Glutamatergic neuron (in vitro differentiated cells): ENCODE measurements around the gene CIB2. TPM values are rescaled to one million over a fixed set of nuclear protein-coding genes. Genes with fewer than 3 reads are reported as not detected.

Experiments
- DNase-seq: peaks from one replicate; pipeline ENCODE4 v3.0.0; 2022
- H3K27ac Mint-ChIP-seq: one replicate; pipeline ENCODE4 v1.8.0; 2020; ENCODE audit warnings: mild to moderate bottlenecking, mixed read lengths, inconsistent platforms; ENCODE audit not compliant: unreplicated experiment
- H3K27me3 Mint-ChIP-seq: one replicate; pipeline ENCODE4 v1.8.0; 2020; ENCODE audit warnings: mild to moderate bottlenecking, moderate library complexity, mixed read lengths, inconsistent platforms; ENCODE audit not compliant: unreplicated experiment
- H3K36me3 Mint-ChIP-seq: one replicate; pipeline ENCODE4 v1.8.0; 2020; ENCODE audit warnings: mild to moderate bottlenecking, mixed read lengths, inconsistent platforms; ENCODE audit not compliant: unreplicated experiment
- H3K4me1 Mint-ChIP-seq: one replicate; pipeline ENCODE4 v1.8.0; 2020; ENCODE audit warnings: mild to moderate bottlenecking, low read depth, mixed read lengths, inconsistent platforms; ENCODE audit not compliant: unreplicated experiment
- H3K4me3 Mint-ChIP-seq: one replicate; pipeline ENCODE4 v1.8.0; 2020; ENCODE audit warnings: mild to moderate bottlenecking, mixed read lengths, inconsistent platforms; ENCODE audit not compliant: unreplicated experiment
- H3K9me3 Mint-ChIP-seq: one replicate; pipeline ENCODE4 v1.8.0; 2020; ENCODE audit warnings: mild to moderate bottlenecking, moderate library complexity, mixed read lengths, inconsistent platforms; ENCODE audit not compliant: unreplicated experiment
- CTCF ChIP-seq: fragments of 200-600 bp; sonication (generic); IDR thresholded peaks from one replicate; pipeline ENCODE4 v1.5.0; 2021; ENCODE audit not compliant: partially characterized antibody, unreplicated experiment
- total RNA-seq: library from RNA; stranded (reverse); fragmentation: NEBNext Ultra II Directional; extraction: Animal tissue kit (Norgen Biotek cat#: 25700); gene quantifications from one replicate; pipeline ENCODE4 v1.2.1, GENCODE V29; 2021; ENCODE audit not compliant: unreplicated experiment

CIB2 gene
- total RNA-seq, 1 donor from 2014 or later, result 131 TPM

DNA sequence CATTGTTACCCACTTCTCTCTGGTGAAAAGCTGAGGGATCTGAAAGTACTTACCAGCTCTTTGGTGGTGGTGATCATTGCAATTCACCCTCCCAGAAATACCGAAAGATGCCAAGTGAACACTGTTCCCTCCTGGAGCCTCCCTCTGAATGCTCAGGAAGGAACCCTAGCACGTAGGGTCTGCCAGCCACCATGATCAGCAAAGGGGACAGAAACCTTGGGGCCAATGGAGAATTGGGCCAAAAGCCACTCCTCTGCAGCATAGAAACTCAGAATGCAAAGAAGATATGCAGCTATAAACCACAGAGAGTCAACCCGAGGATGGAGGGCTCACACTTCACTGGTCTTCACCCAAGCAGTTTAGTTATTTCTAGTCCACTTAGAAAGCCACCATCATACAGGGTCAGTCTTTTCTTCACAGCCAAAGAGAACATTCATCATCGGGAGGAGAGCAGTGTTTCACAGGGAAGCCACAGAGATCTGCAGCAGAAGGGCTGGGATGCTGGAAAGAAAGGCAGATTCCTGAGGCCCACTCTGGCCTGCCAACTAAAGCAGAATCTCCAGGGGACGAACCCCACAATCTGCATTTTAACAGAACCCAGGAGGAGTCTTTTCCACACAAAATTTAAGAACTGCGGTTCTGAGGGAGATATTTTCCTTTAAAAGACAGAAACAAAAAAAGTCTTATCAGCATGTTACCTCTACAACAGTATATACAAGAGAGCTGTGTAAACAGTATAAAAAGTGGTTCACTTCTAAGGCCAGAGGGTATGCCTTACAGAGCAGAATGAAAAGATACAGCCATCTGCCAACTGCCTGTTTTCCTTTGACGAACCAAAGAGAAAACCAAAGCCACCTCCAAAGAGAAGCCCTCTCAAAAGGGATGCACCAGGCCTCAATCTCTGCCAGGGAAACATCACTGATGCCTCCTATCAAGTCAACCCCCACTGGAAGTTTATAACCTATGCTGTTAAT lies 65.0 kb downstream of the CIB2 start:
- Mint-ChIP-seq H3K4me1 (peaks cover 51% of the 10 kb centered on the region), H3K27ac (peak overlapping the region; percentile 80), H3K4me3 (peak overlapping the region; percentile 56), H3K27me3 (peaks cover 2% of the 10 kb centered on the region), H3K9me3 (no peaks in the 10 kb centered on the region), H3K36me3 (no peaks in the 10 kb centered on the region)
- TF ChIP-seq CTCF, result no peak
- no peak for DNase-seq

DNA sequence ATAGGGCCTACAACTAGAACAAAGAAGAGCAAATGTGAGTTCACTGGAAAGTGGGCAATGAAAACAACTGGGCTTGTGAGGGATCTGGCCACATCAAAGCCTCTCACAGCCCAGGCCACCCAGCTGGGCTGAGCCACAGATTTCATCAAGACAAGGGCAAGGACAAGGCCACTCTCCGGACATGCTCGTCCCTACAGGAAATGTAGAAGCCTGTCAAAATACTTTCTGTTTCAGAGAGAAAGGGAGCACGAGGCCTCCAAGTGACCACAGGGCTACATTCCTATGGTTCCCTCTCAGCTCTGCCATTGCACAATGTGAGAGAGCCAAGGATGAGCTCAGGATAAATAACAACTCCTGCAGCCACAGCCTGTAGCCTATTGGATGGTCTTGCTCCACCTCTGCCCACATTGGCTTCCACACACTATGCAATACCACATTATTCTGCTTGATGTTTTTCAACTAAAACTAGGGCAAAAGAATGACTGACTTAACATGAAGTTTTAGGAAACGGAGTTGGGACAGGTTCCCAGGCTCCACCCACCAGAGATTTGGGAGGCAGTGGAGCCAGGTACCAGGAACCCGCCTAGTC lies 65.9 kb downstream of the CIB2 start:
- Mint-ChIP-seq H3K27ac (no peak overlapping the region), H3K9me3 (no peaks in the 10 kb centered on the region), H3K27me3 (peaks cover 2% of the 10 kb centered on the region), H3K4me1 (peaks cover 51% of the 10 kb centered on the region), H3K4me3 (no peak overlapping the region), H3K36me3 (no peaks in the 10 kb centered on the region)
- TF ChIP-seq CTCF, result no peak
- no peak for DNase-seq

GRCh38 chr15:78064544-78064943 lies 66.7 kb downstream of the CIB2 start:
- no peak for DNase-seq
- H3K36me3 Mint-ChIP-seq, result no peaks in the 10 kb centered on the region
- no peak for TF ChIP-seq CTCF
- peaks cover 4% of the 10 kb centered on the region for H3K9me3 Mint-ChIP-seq
- H3K27ac Mint-ChIP-seq, result no peak overlapping the region
- H3K4me1 Mint-ChIP-seq, result peaks cover 43% of the 10 kb centered on the region
- no peak overlapping the region for H3K4me3 Mint-ChIP-seq
- peaks cover 2% of the 10 kb centered on the region for H3K27me3 Mint-ChIP-seq

GRCh38 chr15:78063970-78064385 lies 67.3 kb downstream of the CIB2 start:
- H3K36me3 Mint-ChIP-seq, result no peaks in the 10 kb centered on the region
- no peak overlapping the region for H3K4me3 Mint-ChIP-seq
- no peak for DNase-seq
- H3K4me1 Mint-ChIP-seq, result peaks cover 42% of the 10 kb centered on the region
- H3K9me3 Mint-ChIP-seq, result peaks cover 8% of the 10 kb centered on the region
- no peak overlapping the region for H3K27ac Mint-ChIP-seq
- H3K27me3 Mint-ChIP-seq, result peaks cover 6% of the 10 kb centered on the region
- no peak for TF ChIP-seq CTCF

GRCh38 chr15:78063217-78063616 lies 68.0 kb downstream of the CIB2 start:
- no peak for DNase-seq
- peaks cover 41% of the 10 kb centered on the region for H3K4me1 Mint-ChIP-seq
- peaks cover 6% of the 10 kb centered on the region for H3K27me3 Mint-ChIP-seq
- H3K27ac Mint-ChIP-seq, result peak overlapping the region; percentile 56
- no peak overlapping the region for H3K4me3 Mint-ChIP-seq
- TF ChIP-seq CTCF, result no peak
- H3K36me3 Mint-ChIP-seq, result no peaks in the 10 kb centered on the region
- H3K9me3 Mint-ChIP-seq, result peaks cover 11% of the 10 kb centered on the region
